A549 (cell line): ENCODE measurements around the gene ANO2. TPM values are rescaled to one million over a fixed set of nuclear protein-coding genes. Genes with fewer than 3 reads are reported as not detected.

ENCODE experiments used
- ATAC-seq, 2 experiments: fragments of 200-7000 bp in 1 of 2; fragments of >200 bp in 1 of 2; cut with Nextera tagmentation in 1 of 2; cut with Tn5 transposase in 1 of 2; 3 replicates each; pipeline versions ENCODE4 v1.8.0 to v1.9.1; 2018 to 2020; ENCODE audit warnings: mild to moderate bottlenecking in 1 of 2, moderate library complexity in 1 of 2
- CTCF ChIA-PET: fragments of 300-600 bp; sonication (Branson Sonifier 250); formaldehyde crosslinking; extraction: SDS; loops from one replicate; lab custom pipeline; 2021; ENCODE audit warnings: antibody characterized with exemption, inconsistent platforms; lab: Yijun Ruan, JAX
- POLR2A ChIA-PET: fragments of 350-600 bp; formaldehyde crosslinking; extraction: SDS; loops from one replicate; lab custom pipeline; 2021; ENCODE audit warnings: antibody characterized with exemption, inconsistent platforms; lab: Yijun Ruan, JAX
- DNase-seq, 2 experiments: peaks; one replicate each; pipeline versions ENCODE4 v3.0.0 to v3.0.0-alpha.2; 2011 to 2016; ENCODE audit warnings: low read depth in 1 of 2, low spot score in 1 of 2
- FAIRE-seq: peaks from 2 replicates; lab custom pipeline; 2011; peaks lifted over from hg19 to GRCh38; lab: Jason Lieb, UNC
- H3K27ac ChIP-seq, 2 experiments: fragments of >200 bp; sonication (Bioruptor Twin); formaldehyde crosslinking; 3 replicates each; pipeline ENCODE4 v1.5.1; 2016 to 2017
- H3K4me1 ChIP-seq: fragments of >200 bp; sonication (Bioruptor Twin); formaldehyde crosslinking; 3 replicates; pipeline ENCODE4 v1.6.1; 2016
- H3K4me2 ChIP-seq: fragments of >200 bp; sonication (Bioruptor Twin); formaldehyde crosslinking; 3 replicates; pipeline ENCODE4 v1.6.1; 2016
- H3K4me3 ChIP-seq: fragments of >200 bp; sonication (Bioruptor Twin); formaldehyde crosslinking; 3 replicates; pipeline ENCODE4 v1.5.1; 2016
- H3K9me3 ChIP-seq: fragments of >200 bp; sonication (Bioruptor Twin); formaldehyde crosslinking; 3 replicates; pipeline ENCODE4 v1.6.1; 2016
- ATOH8 ChIP-seq: fragments of 250-450 bp; sonication (Bioruptor Pico); IDR thresholded peaks from 2 replicates; pipeline ENCODE4 v1.5.0; 2020; ENCODE audit warnings: low read depth, mild to moderate bottlenecking, moderate library complexity
- BCL3 ChIP-seq: fragments of >200 bp; sonication (Bioruptor Twin); formaldehyde crosslinking; IDR thresholded peaks from 3 replicates; pipeline ENCODE4 v1.6.1; 2016
- ESRRA ChIP-seq: fragments of 150-350 bp; IDR thresholded peaks from 2 replicates; pipeline ENCODE4 v1.6.1; 2014; ENCODE audit warnings: mild to moderate bottlenecking, low read length, borderline replicate concordance
- FOSB ChIP-seq: fragments of 250-450 bp; sonication (Bioruptor Pico); IDR thresholded peaks from 2 replicates; pipeline ENCODE4 v1.5.0; 2020; ENCODE audit warnings: mild to moderate bottlenecking, moderate library complexity
- FOXS1 ChIP-seq: fragments of 250-450 bp; sonication (Bioruptor Pico); IDR thresholded peaks from 2 replicates; pipeline ENCODE4 v1.5.0; 2020; ENCODE audit warnings: mild to moderate bottlenecking, moderate library complexity
- GATA3 ChIP-seq: IDR thresholded peaks from 2 replicates; pipeline ENCODE4 v1.6.1; 2012; ENCODE audit warnings: borderline replicate concordance
- HDAC2 ChIP-seq: fragments of 200-600 bp; sonication (generic); IDR thresholded peaks from 2 replicates; pipeline ENCODE4 v1.6.1; 2016
- HES2 ChIP-seq: fragments of >200 bp; sonication (Bioruptor Twin); formaldehyde crosslinking; IDR thresholded peaks from 2 replicates; pipeline ENCODE4 v1.6.1; 2016
- JUNB ChIP-seq: fragments of >200 bp; sonication (Bioruptor Twin); formaldehyde crosslinking; IDR thresholded peaks from 2 replicates; pipeline ENCODE4 v1.6.1; 2016
- KDM1A ChIP-seq: fragments of 200-600 bp; sonication (generic); IDR thresholded peaks from 2 replicates; pipeline ENCODE4 v1.6.1; 2016; ENCODE audit warnings: low read depth, mild to moderate bottlenecking
- MAX ChIP-seq: IDR thresholded peaks from 2 replicates; pipeline ENCODE4 v1.6.1; 2012
- MAZ ChIP-seq: fragments of 150-350 bp; IDR thresholded peaks from 2 replicates; pipeline ENCODE4 v1.6.1; 2014; ENCODE audit warnings: antibody characterized with exemption, low read depth, low read length, borderline replicate concordance
- RAD21 ChIP-seq, 2 experiments: fragments of >200 bp in 1 of 2; sonication (Bioruptor Twin) in 1 of 2; formaldehyde crosslinking in 1 of 2; IDR thresholded peaks in 1 of 2; conservative IDR thresholded peaks in 1 of 2; 2 replicates in 1 of 2; 3 replicates in 1 of 2; pipeline ENCODE4 v1.6.1; 2012 to 2018; ENCODE audit warnings: inconsistent platforms in 1 of 2
- RCOR1 ChIP-seq: fragments of 150-350 bp; IDR thresholded peaks from 2 replicates; pipeline ENCODE4 v1.6.1; 2014; ENCODE audit warnings: antibody characterized with exemption, low read length, low read depth
- REST ChIP-seq: fragments of 200-600 bp; sonication (generic); IDR thresholded peaks from 2 replicates; pipeline ENCODE4 v1.6.1; 2016; ENCODE audit warnings: antibody characterized with exemption, mild to moderate bottlenecking, moderate library complexity
- SREBF2 ChIP-seq: fragments of 450-650 bp; IDR thresholded peaks from 2 replicates; pipeline ENCODE4 v1.6.1; 2014; ENCODE audit warnings: mild to moderate bottlenecking, moderate library complexity
- TP53 ChIP-seq: fragments of 250-450 bp; sonication (Bioruptor Pico); IDR thresholded peaks from 2 replicates; pipeline ENCODE4 v1.5.0; 2021; ENCODE audit warnings: mild to moderate bottlenecking, moderate library complexity
- WGBS: methylation state at CpG from one replicate; pipeline ENCODE4 v1.1.6; 2017; ENCODE audit errors: missing lambda C conversion rate; 5-methylcytosine and 5-hydroxymethylcytosine counted together
- polyA plus RNA-seq, 4 experiments: library from polyadenylated mRNA; depleted of rRNA in 3 of 4; stranded (reverse); fragments of >200 nt; fragmentation: RNase III in 1 of 4; extraction: RNeasy Plus Mini Kit Qiagen cat#74134 plus additional on column Dnase treatment in 1 of 4; gene quantifications; 2 replicates in 3 of 4; 3 replicates in 1 of 4; pipeline ENCODE4 v1.2.3, GENCODE V29; 2011 to 2017

ANO2 gene
- polyA plus RNA-seq, 2 of the 4 experiments (the other 2 are of a cell fraction): not detected

- TF ChIP-seq REST (no peak), RCOR1 (no peak), TP53 (CRISPR knock-in tag) (no peak)
Measured at GRCh38 chr12:5964913-5965900, 20.1 kb upstream of the ANO2 start (continued).

GRCh38 chr12:5963515-5963914 lies 18.5 kb upstream of the ANO2 start:
- POLR2A ChIA-PET: no interaction called here
- 66% methylated on average over 7 of the region's 7 CpGs for WGBS
- Histone ChIP-seq H3K4me1 (no peaks in the 10 kb centered on the region), H3K9me3 (no peaks in the 10 kb centered on the region), H3K4me2 (no peak overlapping the region), H3K27ac (no peak overlapping the region), H3K4me3 (no peak overlapping the region)
- DNase-seq (no peak), FAIRE-seq (no peak), ATAC-seq (no peak)
- CTCF ChIA-PET: interaction anchor here (0.9 to 7.1 kb wide), 9 partner anchors 9 to 321 kb away, joined by 3 to 57 read pairs (median 4); no protein-coding TSS in a partner anchor
- no peak for TF ChIP-seq HDAC2
- no peak for TF ChIP-seq JUNB
- TF ChIP-seq ATOH8 (CRISPR knock-in tag): no peak
- TF ChIP-seq MAX: no peak
- no peak for TF ChIP-seq GATA3
- no peak for TF ChIP-seq BCL3
- TF ChIP-seq TP53 (CRISPR knock-in tag): no peak
- no peak for TF ChIP-seq HES2
- no peak for TF ChIP-seq SREBF2
- TF ChIP-seq FOXS1 (CRISPR knock-in tag): no peak
- no peak for TF ChIP-seq REST
- no peak for TF ChIP-seq RCOR1
- TF ChIP-seq MAZ: no peak
- TF ChIP-seq KDM1A: no peak
- no peak for TF ChIP-seq FOSB (CRISPR knock-in tag)
- TF ChIP-seq RAD21 (conservative IDR thresholded peaks at IDR 0.05 in 1 of 2, IDR thresholded peaks at IDR 0.05 in 1 of 2): no peak
- TF ChIP-seq ESRRA: no peak
